SJCRH30 (cell line): ENCODE data around the gene MET. TPM values are rescaled to one million over a fixed set of nuclear protein-coding genes. Genes with fewer than 3 reads are reported as not detected.
"Not testable (repeated sequence)": the region's sequence is repeated elsewhere in the genome, so short reads cannot be mapped to it uniquely, and the experiment has no call there.

ENCODE experiments used
- DNase-seq, 2 experiments: peaks; one replicate each; pipeline ENCODE4 v3.0.0-alpha.2; 2015 to 2020
- H3K27ac ChIP-seq: fragments of 250-450 bp; sonication (Bioruptor Pico); 2 replicates; pipeline ENCODE4 v1.5.1; 2020; ENCODE audit warnings: mild to moderate bottlenecking, moderate library complexity
- H3K27me3 ChIP-seq: fragments of 250-450 bp; sonication (Bioruptor Pico); 2 replicates; pipeline ENCODE4 v1.5.1; 2020; ENCODE audit warnings: mild to moderate bottlenecking, moderate library complexity
- H3K36me3 ChIP-seq: fragments of 250-450 bp; sonication (Bioruptor Pico); 2 replicates; pipeline ENCODE4 v1.5.1; 2020; ENCODE audit warnings: mild to moderate bottlenecking, moderate library complexity
- H3K4me1 ChIP-seq: fragments of 250-450 bp; sonication (Bioruptor Pico); 2 replicates; pipeline ENCODE4 v1.5.1; 2020; ENCODE audit warnings: mild to moderate bottlenecking, moderate library complexity
- H3K4me3 ChIP-seq: fragments of 250-450 bp; sonication (Bioruptor Pico); 2 replicates; pipeline ENCODE4 v1.5.1; 2020; ENCODE audit warnings: mild to moderate bottlenecking, moderate library complexity
- H3K9me3 ChIP-seq: fragments of 250-450 bp; sonication (Bioruptor Pico); replicated peaks from 2 replicates; pipeline ENCODE4 v1.5.1; 2020; ENCODE audit warnings: mild to moderate bottlenecking, moderate library complexity
- total RNA-seq: library from RNA; depleted of rRNA; stranded (reverse); fragments of >200 nt; shearing (Covaris generic); gene quantifications from 2 replicates; pipeline ENCODE4 v1.2.3, GENCODE V29; 2014; rRNA removed

MET gene
- total RNA-seq, result 121 and 129 TPM in 2 replicates

- peak within 1 kb of the TSS; percentile 80 for H3K4me3 ChIP-seq
- no peaks in the 10 kb centered on the region for H3K27me3 ChIP-seq
- H3K4me1 ChIP-seq, result peaks cover 22% of the 10 kb centered on the region
- peak within 1 kb of the TSS; percentile 97 for H3K27ac ChIP-seq
- peak; percentile 95 to 97 for DNase-seq
- H3K36me3 ChIP-seq, result no peaks in the 10 kb centered on the region
- H3K9me3 ChIP-seq, result no peaks in the 10 kb centered on the region
Observed at GRCh38 chr7:116671681-116672595, at the start of gene MET. Gene MET (plus strand): TSS chr7:116672196. CDS start chr7:116699085, 26,889 bp downstream.

- no peaks in the 10 kb centered on the region for H3K9me3 ChIP-seq
- H3K27me3 ChIP-seq, result no peaks in the 10 kb centered on the region
- H3K36me3 ChIP-seq, result no peaks in the 10 kb centered on the region
- 0 out of 2 replicates have a peak, but pooled peaks cover under 1% of the 10 kb centered on the region for H3K4me1 ChIP-seq
- H3K4me3 ChIP-seq, result no peak overlapping the region
- DNase-seq, result no peak
- H3K27ac ChIP-seq, result no peak overlapping the region
Observed at GRCh38 chr7:116626886-116627285, 45.1 kb upstream of the MET start.

GRCh38 chr7:116629051-116629463 is 42.9 kb upstream of the MET start:
- Histone ChIP-seq H3K4me3 (no peak overlapping the region), H3K27ac (no peak overlapping the region), H3K27me3 (no peaks in the 10 kb centered on the region), H3K4me1 (peaks cover 11% of the 10 kb centered on the region), H3K9me3 (no peaks in the 10 kb centered on the region), H3K36me3 (no peaks in the 10 kb centered on the region)
- no peak for DNase-seq

GRCh38 chr7:116630357-116630756 is 41.6 kb upstream of the MET start:
- Histone ChIP-seq H3K36me3 (no peaks in the 10 kb centered on the region), H3K9me3 (no peaks in the 10 kb centered on the region), H3K27ac (no peak overlapping the region), H3K4me3 (no peak overlapping the region), H3K4me1 (peaks cover 11% of the 10 kb centered on the region), H3K27me3 (no peaks in the 10 kb centered on the region)
- DNase-seq, result no peak

- peaks cover 11% of the 10 kb centered on the region for H3K4me1 ChIP-seq
- no peak overlapping the region for H3K27ac ChIP-seq
- H3K36me3 ChIP-seq, result no peaks in the 10 kb centered on the region
- H3K9me3 ChIP-seq, result no peaks in the 10 kb centered on the region
- peak; percentile 52 to 62 for DNase-seq
- H3K4me3 ChIP-seq, result no peak overlapping the region
- H3K27me3 ChIP-seq, result no peaks in the 10 kb centered on the region
Observed at GRCh38 chr7:116630932-116631671, 40.9 kb upstream of the MET start.

GRCh38 chr7:116631676-116632075 is 40.3 kb upstream of the MET start:
- H3K27ac ChIP-seq, result no peak overlapping the region
- peaks cover 11% of the 10 kb centered on the region for H3K4me1 ChIP-seq
- no peak for DNase-seq
- H3K36me3 ChIP-seq, result no peaks in the 10 kb centered on the region
- H3K4me3 ChIP-seq, result no peak overlapping the region
- no peaks in the 10 kb centered on the region for H3K27me3 ChIP-seq
- no peaks in the 10 kb centered on the region for H3K9me3 ChIP-seq

- Histone ChIP-seq H3K9me3 (no peaks in the 10 kb centered on the region), H3K27ac (no peak overlapping the region), H3K27me3 (no peaks in the 10 kb centered on the region), H3K36me3 (no peaks in the 10 kb centered on the region), H3K4me3 (no peak overlapping the region), H3K4me1 (peaks cover 11% of the 10 kb centered on the region)
- DNase-seq, result no peak
Observed at GRCh38 chr7:116632384-116632783, 39.6 kb upstream of the MET start.

GRCh38 chr7:116633131-116633988 is 38.6 kb upstream of the MET start:
- Histone ChIP-seq H3K9me3 (no peaks in the 10 kb centered on the region), H3K4me3 (no peak overlapping the region), H3K27me3 (no peaks in the 10 kb centered on the region), H3K27ac (no peak overlapping the region), H3K4me1 (peaks cover 11% of the 10 kb centered on the region), H3K36me3 (no peaks in the 10 kb centered on the region)
- no peak for DNase-seq

- H3K36me3 ChIP-seq, result no peaks in the 10 kb centered on the region
- peaks cover 4% of the 10 kb centered on the region; the same call in 1 of the 2 replicates for H3K9me3 ChIP-seq
Observed at GRCh38 chr7:116636997-116637396, 35.0 kb upstream of the MET start.

GRCh38 chr7:116638592-116638991 is 33.4 kb upstream of the MET start:
- H3K4me1 ChIP-seq, DNase-seq, H3K36me3 ChIP-seq, H3K27me3 ChIP-seq, H3K27ac ChIP-seq, H3K4me3 ChIP-seq, H3K9me3 ChIP-seq: not testable (repeated sequence)

More at GRCh38 chr7:116636997-116637396, 35.0 kb upstream of the MET start:
- no peak overlapping the region for H3K4me3 ChIP-seq
- H3K27ac ChIP-seq, result no peak overlapping the region
- no peak for DNase-seq
- H3K4me1 ChIP-seq, result peaks cover 9% of the 10 kb centered on the region
- H3K27me3 ChIP-seq, result no peaks in the 10 kb centered on the region

- Histone ChIP-seq H3K27ac (no peak overlapping the region), H3K27me3 (no peaks in the 10 kb centered on the region), H3K4me3 (no peak overlapping the region), H3K9me3 (peaks cover 4% of the 10 kb centered on the region; the same call in 1 of the 2 replicates), H3K4me1 (peaks cover 9% of the 10 kb centered on the region), H3K36me3 (no peaks in the 10 kb centered on the region)
- no peak for DNase-seq
Observed at GRCh38 chr7:116641551-116642153, 30.3 kb upstream of the MET start.

- not testable (repeated sequence) for H3K4me1 ChIP-seq, H3K27ac ChIP-seq, H3K9me3 ChIP-seq, H3K36me3 ChIP-seq, DNase-seq, H3K4me3 ChIP-seq, H3K27me3 ChIP-seq
Observed at GRCh38 chr7:116643148-116643547, 28.8 kb upstream of the MET start.

- DNase-seq, result peak; percentile 42 to 82
- H3K36me3 ChIP-seq, result no peaks in the 10 kb centered on the region
- H3K27ac ChIP-seq, result no peak overlapping the region; the same call in 1 of the 2 replicates
- peaks cover 9% of the 10 kb centered on the region for H3K4me1 ChIP-seq
- H3K9me3 ChIP-seq, result no peaks in the 10 kb centered on the region
- H3K4me3 ChIP-seq, result peak overlapping the region; percentile 8; the same call in 1 of the 2 replicates
- no peaks in the 10 kb centered on the region for H3K27me3 ChIP-seq
Observed at GRCh38 chr7:116644628-116645027, 27.4 kb upstream of the MET start.

GRCh38 chr7:116647290-116647689 is 24.7 kb upstream of the MET start:
- no peak overlapping the region for H3K27ac ChIP-seq
- H3K27me3 ChIP-seq, result no peaks in the 10 kb centered on the region
- DNase-seq, result no peak
- H3K9me3 ChIP-seq, result no peaks in the 10 kb centered on the region
- no peaks in the 10 kb centered on the region for H3K36me3 ChIP-seq
- peaks cover 13% of the 10 kb centered on the region for H3K4me1 ChIP-seq
- no peak overlapping the region for H3K4me3 ChIP-seq
